ENCODE data around the gene CATSPERZ. TPM values are rescaled to one million over a fixed set of nuclear protein-coding genes. Genes with fewer than 3 reads are reported as not detected.
A peak's percentile ranks its signal among the peaks of the same experiment; 100 is the strongest.

Gene CATSPERZ
- total and polyA plus RNA-seq, 2 of the 13 experiments (the other 11 are each of a cell fraction or from before 2014, with no cell fraction given) = 0.22 to 0.48 TPM

DNA sequence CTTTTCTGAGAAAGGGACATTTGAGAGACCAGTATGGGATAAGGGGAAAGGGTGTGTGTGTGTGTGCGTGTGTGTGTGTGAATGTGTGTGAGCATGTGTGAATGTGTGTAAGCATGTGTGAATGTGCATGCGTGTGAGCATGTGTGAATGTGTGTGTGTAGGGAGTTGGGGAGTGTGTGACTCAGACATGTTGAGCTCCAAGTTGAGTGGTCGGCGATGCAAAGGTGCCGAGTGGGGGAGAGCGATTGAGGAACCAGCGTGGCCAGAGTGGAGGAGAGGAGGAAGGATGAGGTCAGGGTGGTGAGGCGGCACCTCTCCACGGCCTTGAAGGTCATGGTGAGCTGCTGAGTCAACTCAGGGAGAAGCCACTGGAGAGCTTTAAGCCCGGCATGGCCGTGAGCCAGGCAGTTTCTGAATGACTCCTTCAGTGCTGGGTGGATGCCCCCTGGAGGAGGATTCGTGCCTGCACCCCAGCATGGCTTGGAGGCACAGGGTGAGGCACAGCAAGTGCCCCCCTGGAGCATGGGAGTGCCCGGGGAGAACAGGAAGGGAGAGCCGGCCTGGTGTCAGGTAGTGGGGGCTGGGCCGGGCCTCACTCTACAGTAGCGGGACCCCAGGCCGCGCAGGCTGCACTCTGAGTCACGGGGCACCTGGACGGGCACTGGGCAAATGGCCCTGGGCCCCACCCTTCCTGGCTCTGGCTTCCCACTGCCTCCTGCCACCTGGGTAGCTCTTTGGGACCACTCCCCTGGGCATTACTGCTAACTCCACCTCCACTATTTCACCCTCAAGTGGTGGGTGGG is 31.6 kb downstream of the CATSPERZ start (continued):
- TF ChIP-seq ZNF589 (CRISPR knock-in tag; conservative IDR thresholded peaks at IDR 0.05) (no peak), THAP11 (CRISPR knock-in tag; IDR thresholded peaks at IDR 0.05) (peak; percentile 39; the same call in 1 of the 2 replicates), ZNF572 (CRISPR knock-in tag; IDR thresholded peaks at IDR 0.05) (no peak), ZIK1 (CRISPR knock-in tag; IDR thresholded peaks at IDR 0.05; ENCODE audit: borderline replicate concordance, low read depth) (no peak), DRAP1 (CRISPR knock-in tag; IDR thresholded peaks at IDR 0.05) (no peak), ZNF33A (CRISPR knock-in tag; IDR thresholded peaks at IDR 0.05; ENCODE audit: borderline replicate concordance) (no peak), ATF5 (CRISPR knock-in tag; IDR thresholded peaks at IDR 0.05; ENCODE audit: low read depth) (no peak), NR2F6 (IDR thresholded peaks at IDR 0.05) (no peak), NR2F6 (CRISPR knock-in tag; IDR thresholded peaks at IDR 0.05) (peak; percentile 18; the same call in 1 of the 2 replicates), HES4 (CRISPR knock-in tag; IDR thresholded peaks at IDR 0.05; ENCODE audit: borderline replicate concordance) (no peak), KAT8 (CRISPR knock-in tag; IDR thresholded peaks at IDR 0.05) (0 out of 2 replicates have a peak, but pooled peaks have one; percentile 21), ZNF562 (CRISPR knock-in tag; IDR thresholded peaks at IDR 0.05; ENCODE audit: borderline replicate concordance) (no peak), LCORL (IDR thresholded peaks at IDR 0.05) (no peak), LCORL (CRISPR knock-in tag; IDR thresholded peaks at IDR 0.05) (peak; percentile 33; the same call in 1 of the 2 replicates), ZNF816 (CRISPR knock-in tag; IDR thresholded peaks at IDR 0.05; ENCODE audit: borderline replicate concordance) (no peak), SRSF4 (IDR thresholded peaks at IDR 0.05; ENCODE audit: low read depth, low read length, poor library complexity, severe bottlenecking) (no peak), ZFP1 (CRISPR knock-in tag; IDR thresholded peaks at IDR 0.05) (no peak), ZNF652 (CRISPR knock-in tag; IDR thresholded peaks at IDR 0.05; ENCODE audit: borderline replicate concordance, low read depth) (peak; percentile 53; the same call in 1 of the 2 replicates), ZNF839 (CRISPR knock-in tag; IDR thresholded peaks at IDR 0.05; ENCODE audit: borderline replicate concordance) (0 out of 2 replicates have a peak, but pooled peaks have one; percentile 48), NR0B2 (CRISPR knock-in tag; IDR thresholded peaks at IDR 0.05) (no peak), RARA (CRISPR knock-in tag; IDR thresholded peaks at IDR 0.05) (no peak), XRCC5 (optimal IDR thresholded peaks at IDR 0.05; ENCODE audit: low read length) (peak; percentile 82), ELF3 (CRISPR knock-in tag; IDR thresholded peaks at IDR 0.05) (0 out of 2 replicates have a peak, but pooled peaks have one; percentile 44), FOXC1 (CRISPR knock-in tag; IDR thresholded peaks at IDR 0.05; ENCODE audit: borderline replicate concordance) (0 out of 2 replicates have a peak, but pooled peaks have one; percentile 14), ZNF350 (CRISPR knock-in tag; IDR thresholded peaks at IDR 0.05; ENCODE audit: borderline replicate concordance, low read depth) (no peak; the same call in 1 of the 2 replicates), ZNF230 (CRISPR knock-in tag; IDR thresholded peaks at IDR 0.05) (0 out of 2 replicates have a peak, but pooled peaks have one; percentile 14)
- TF ChIP-seq, protein P1, sequence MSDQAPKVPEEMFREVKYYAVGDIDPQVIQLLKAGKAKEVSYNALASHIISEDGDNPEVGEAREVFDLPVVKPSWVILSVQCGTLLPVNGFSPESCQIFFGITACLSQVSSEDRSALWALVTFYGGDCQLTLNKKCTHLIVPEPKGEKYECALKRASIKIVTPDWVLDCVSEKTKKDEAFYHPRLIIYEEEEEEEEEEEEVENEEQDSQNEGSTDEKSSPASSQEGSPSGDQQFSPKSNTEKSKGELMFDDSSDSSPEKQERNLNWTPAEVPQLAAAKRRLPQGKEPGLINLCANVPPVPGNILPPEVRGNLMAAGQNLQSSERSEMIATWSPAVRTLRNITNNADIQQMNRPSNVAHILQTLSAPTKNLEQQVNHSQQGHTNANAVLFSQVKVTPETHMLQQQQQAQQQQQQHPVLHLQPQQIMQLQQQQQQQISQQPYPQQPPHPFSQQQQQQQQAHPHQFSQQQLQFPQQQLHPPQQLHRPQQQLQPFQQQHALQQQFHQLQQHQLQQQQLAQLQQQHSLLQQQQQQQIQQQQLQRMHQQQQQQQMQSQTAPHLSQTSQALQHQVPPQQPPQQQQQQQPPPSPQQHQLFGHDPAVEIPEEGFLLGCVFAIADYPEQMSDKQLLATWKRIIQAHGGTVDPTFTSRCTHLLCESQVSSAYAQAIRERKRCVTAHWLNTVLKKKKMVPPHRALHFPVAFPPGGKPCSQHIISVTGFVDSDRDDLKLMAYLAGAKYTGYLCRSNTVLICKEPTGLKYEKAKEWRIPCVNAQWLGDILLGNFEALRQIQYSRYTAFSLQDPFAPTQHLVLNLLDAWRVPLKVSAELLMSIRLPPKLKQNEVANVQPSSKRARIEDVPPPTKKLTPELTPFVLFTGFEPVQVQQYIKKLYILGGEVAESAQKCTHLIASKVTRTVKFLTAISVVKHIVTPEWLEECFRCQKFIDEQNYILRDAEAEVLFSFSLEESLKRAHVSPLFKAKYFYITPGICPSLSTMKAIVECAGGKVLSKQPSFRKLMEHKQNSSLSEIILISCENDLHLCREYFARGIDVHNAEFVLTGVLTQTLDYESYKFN (CRISPR knock-in tag; conservative IDR thresholded peaks at IDR 0.05) = no peak

Data from HepG2 (cell line).